K562 (cell line): ENCODE results near the gene ORM1. TPM values are rescaled to one million over a fixed set of nuclear protein-coding genes. Genes with fewer than 3 reads are reported as not detected.

ENCODE experiments used
- ATAC-seq: fragments of 200-7000 bp; cut with Tn5 transposase; 3 replicates; pipeline ENCODE4 v1.9.1; 2020; ENCODE audit warnings: moderate library complexity
- BruUV-seq: library from RNA; stranded (reverse); fragments of 400-500 nt; replicated peaks from 2 replicates; lab custom pipeline; 2021; lab: Mats Ljungman, UMichigan
- CTCF ChIA-PET: fragments of 300-600 bp; formaldehyde crosslinking; extraction: SDS; loops from one replicate; lab custom pipeline; 2021; ENCODE audit warnings: low intra/inter-chr PET ratio; lab: Yijun Ruan, JAX
- POLR2A ChIA-PET: fragments of 300-600, 350-650 bp; sonication (Branson Sonifier 250); formaldehyde crosslinking; extraction: SDS; loops from one replicate; lab custom pipeline; 2021; ENCODE audit warnings: antibody characterized with exemption, inconsistent platforms; lab: Yijun Ruan, JAX
- DNase-seq, 4 experiments: peaks; one replicate each; pipeline versions ENCODE4 v3.0.0 to v3.0.0-alpha.2; 2011 to 2018; ENCODE audit warnings: low spot score in 3 of 4, mixed read lengths in 3 of 4; ENCODE audit errors: extremely low read depth in 1 of 4
- FAIRE-seq: peaks from 2 replicates; lab custom pipeline; 2011; peaks lifted over from hg19 to GRCh38; lab: Jason Lieb, UNC
- H2AFZ ChIP-seq: 2 replicates; pipeline ENCODE4 v1.6.0; 2011; ENCODE audit warnings: low read depth, low read length, control low read depth, inconsistent platforms
- H3K27ac ChIP-seq: fragments of 200-600 bp; 3 replicates; pipeline ENCODE4 v1.8.0; 2011; ENCODE audit warnings: low read depth, mild to moderate bottlenecking, control low read depth, inconsistent platforms, low read length, moderate library complexity, mixed read lengths; ENCODE audit errors: extremely low read depth
- H3K27me3 ChIP-seq, 2 experiments: fragments of 300-600 bp in 1 of 2; 2 replicates in 1 of 2; 3 replicates in 1 of 2; pipeline versions ENCODE4 v1.6.0 to v1.8.0; 2011; ENCODE audit warnings: inconsistent platforms in 2 of 2, low read length in 2 of 2, mild to moderate bottlenecking in 1 of 2, mixed read lengths in 1 of 2, moderate library complexity in 1 of 2; ENCODE audit not compliant: control insufficient read depth in 2 of 2, insufficient read depth in 2 of 2
- H3K36me3 ChIP-seq: fragments of 300-600 bp; 3 replicates; pipeline ENCODE4 v1.8.0; 2011; ENCODE audit warnings: mild to moderate bottlenecking, low read length, inconsistent platforms; ENCODE audit not compliant: control insufficient read depth, insufficient read depth
- H3K4me1 ChIP-seq, 2 experiments: fragments of 200-600 bp in 1 of 2; replicated peaks in 1 of 2; 2 replicates in 1 of 2; 3 replicates in 1 of 2; pipeline versions ENCODE4 v1.5.1 to v1.8.0; 2011; ENCODE audit warnings: inconsistent platforms in 2 of 2, low read length in 2 of 2, mild to moderate bottlenecking in 1 of 2, mixed read lengths in 1 of 2, moderate library complexity in 1 of 2; ENCODE audit not compliant: control insufficient read depth in 2 of 2, insufficient read depth in 2 of 2
- H3K4me2 ChIP-seq: 2 replicates; pipeline ENCODE4 v1.6.1; 2011; ENCODE audit warnings: low read length, control low read depth, inconsistent platforms, mixed read lengths; ENCODE audit not compliant: insufficient read depth
- H3K4me3 ChIP-seq: fragments of 200-600 bp; sonication (generic), shearing (Covaris generic); 2 replicates; pipeline ENCODE4 v1.5.1; 2016; ENCODE audit warnings: control low read depth, inconsistent platforms
- H3K79me2 ChIP-seq: fragments of 200-600 bp; 3 replicates; pipeline ENCODE4 v1.8.0; 2011; ENCODE audit warnings: low read length, inconsistent platforms; ENCODE audit not compliant: control insufficient read depth, insufficient read depth
- H3K9ac ChIP-seq, 2 experiments: 2 replicates each; pipeline versions ENCODE4 v1.6.0 to v1.6.1; 2011; ENCODE audit warnings: low read depth in 2 of 2, low read length in 2 of 2, control low read depth in 1 of 2, inconsistent platforms in 1 of 2, mild to moderate bottlenecking in 1 of 2, mixed read lengths in 1 of 2; ENCODE audit not compliant: insufficient read depth in 1 of 2
- H3K9me1 ChIP-seq: one replicate; pipeline ENCODE4 v1.6.0; 2011; ENCODE audit warnings: inconsistent platforms, mild to moderate bottlenecking, low read length, moderate library complexity; ENCODE audit not compliant: control insufficient read depth, insufficient read depth
- H3K9me3 ChIP-seq: replicated peaks from 2 replicates; pipeline ENCODE4 v1.5.1; 2011; ENCODE audit warnings: low read depth, low read length, inconsistent platforms; ENCODE audit not compliant: control insufficient read depth, insufficient read depth
- H4K20me1 ChIP-seq: replicated peaks from 2 replicates; pipeline ENCODE4 v1.6.1; 2011; ENCODE audit warnings: low read length, inconsistent platforms, mixed read lengths; ENCODE audit not compliant: control insufficient read depth, insufficient read depth
- BDP1 ChIP-seq: IDR thresholded peaks from 3 replicates; pipeline ENCODE4 v1.6.1; 2011; ENCODE audit not compliant: insufficient read length, insufficient read depth
- HMGN3 ChIP-seq: IDR thresholded peaks from 2 replicates; pipeline ENCODE4 v1.6.1; 2011; ENCODE audit warnings: borderline replicate concordance, low read depth, mild to moderate bottlenecking, mixed read lengths, low read length; ENCODE audit not compliant: insufficient read length; ENCODE audit errors: extremely low read depth
- HNRNPL ChIP-seq: fragments of 200-400 bp; formaldehyde crosslinking; IDR thresholded peaks from 2 replicates; pipeline ENCODE4 v1.6.1; 2017; ENCODE audit warnings: low read depth, mild to moderate bottlenecking, low read length
- IRF2 ChIP-seq: sonication (generic); formaldehyde crosslinking; IDR thresholded peaks from 2 replicates; pipeline ENCODE4 v1.8.1; 2022; ENCODE audit warnings: mild to moderate bottlenecking, missing genetic modification reagents
- KAT7 ChIP-seq: sonication (generic); formaldehyde crosslinking; IDR thresholded peaks from 2 replicates; pipeline ENCODE4 v1.8.0; 2022; ENCODE audit warnings: missing genetic modification reagents, mild to moderate bottlenecking, borderline replicate concordance
- KLF16 ChIP-seq: IDR thresholded peaks from 2 replicates; pipeline ENCODE4 v1.6.1; 2016; ENCODE audit warnings: antibody characterized with exemption
- NFATC3 ChIP-seq: fragments of 450-650 bp; IDR thresholded peaks from 2 replicates; pipeline ENCODE4 v1.6.1; 2017; ENCODE audit warnings: mild to moderate bottlenecking
- NFE2 ChIP-seq: IDR thresholded peaks from 2 replicates; pipeline ENCODE4 v1.6.1; 2014; ENCODE audit warnings: antibody characterized with exemption, low read depth
- OTX1 ChIP-seq: fragments of 450-650 bp; formaldehyde crosslinking; IDR thresholded peaks from 2 replicates; pipeline ENCODE4 v1.4.0; 2022; ENCODE audit warnings: mild to moderate bottlenecking
- PHB2 ChIP-seq: fragments of 450-650 bp; IDR thresholded peaks from 2 replicates; pipeline ENCODE4 v1.6.1; 2017; ENCODE audit warnings: low read depth
- RFX5 ChIP-seq: IDR thresholded peaks from 2 replicates; pipeline ENCODE4 v1.6.1; 2011; ENCODE audit warnings: low read depth, mild to moderate bottlenecking, improper control_type of control experiment, low read length
- ZBTB9 ChIP-seq: fragments of 450-650 bp; formaldehyde crosslinking; IDR thresholded peaks from 2 replicates; pipeline ENCODE4 v1.4.0; 2020; ENCODE audit warnings: mild to moderate bottlenecking, moderate library complexity
- WGBS: fragments of 100-300 bp; shearing (Covaris generic); methylation state at CpG from one replicate; pipeline ENCODE4 v1.1.6; 2016; ENCODE audit warnings: low coverage, mixed read lengths; ENCODE audit not compliant: insufficient coverage; ENCODE audit errors: missing lambda C conversion rate; 5-methylcytosine and 5-hydroxymethylcytosine counted together
- in situ Hi-C: fragments of 300-500 bp; cut with MboI; formaldehyde crosslinking; loops from 4 replicates; pipeline ENCODE4 v1.15.0; 2018; ENCODE audit warnings: inconsistent platforms, mixed read lengths
- intact Hi-C: fragments of 100-400 bp; cut with micrococcal nuclease; formaldehyde crosslinking; loops from 2 replicates; pipeline ENCODE4 v1.14.2; 2022
- polyA plus RNA-seq, 8 experiments: library from polyadenylated mRNA; depleted of rRNA in 4 of 8; stranded (reverse) in 5 of 8; unstranded in 3 of 8; fragments of >200 nt; fragmentation: Nextera tagmentation in 2 of 8; fragmentation: Illumina TruSeq in 1 of 8; extraction: Ambion mirVana in 2 of 8; extraction: Trizol in 1 of 8; gene quantifications; 2 replicates each; pipeline versions ENCODE4 v1.2.1 to v1.2.3, GENCODE V29; 2011 to 2014; ENCODE audit warnings: inconsistent platforms in 1 of 8, missing spikeins in 1 of 8
- total RNA-seq, 7 experiments: library from RNA; depleted of rRNA in 6 of 7; stranded (reverse); fragments of >200 nt in 6 of 7; fragmentation: Illumina TruSeq in 2 of 7; extraction: Trizol in 2 of 7; gene quantifications; 2 replicates each; pipeline versions ENCODE4 v1.2.1 to v1.2.3, GENCODE V29; 2011 to 2021; ENCODE audit warnings: low replicate concordance in 1 of 7
- TF ChIP-seq, protein P1 (sequence below): fragments of 450-650 bp; IDR thresholded peaks from 2 replicates; pipeline ENCODE4 v1.6.1; 2016; ENCODE audit warnings: mild to moderate bottlenecking, moderate library complexity

Gene ORM1
- total and polyA plus RNA-seq, 9 of the 15 experiments (the other 6 are each of a cell fraction or from before 2014, with no cell fraction given), result 2.9 TPM; not detected in 8

DNA sequence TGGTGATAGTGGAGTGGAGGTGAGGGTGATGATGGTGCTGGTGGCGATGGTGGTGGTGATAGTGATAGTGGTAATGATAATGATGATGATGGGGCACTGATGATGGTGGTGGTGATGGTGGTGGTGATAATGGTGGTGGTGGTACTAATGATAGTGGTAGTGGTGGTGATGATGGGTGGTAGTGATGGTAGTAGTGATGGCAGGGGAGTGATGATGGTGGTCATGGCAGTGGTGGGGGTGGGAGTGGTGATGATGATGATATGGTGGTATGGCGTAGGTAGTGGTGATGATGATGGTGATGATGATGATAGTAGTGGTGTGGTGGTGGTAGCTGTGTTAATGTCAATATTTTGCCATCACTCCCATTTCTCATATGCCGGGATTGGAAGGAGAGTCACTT is 44.5 kb upstream of the ORM1 start:
- Histone ChIP-seq H2AFZ (no peak overlapping the region), H3K4me1 (no peaks in the 10 kb centered on the region), H3K9ac (no peak overlapping the region), H3K9me3 (no peaks in the 10 kb centered on the region), H3K27me3 (peaks cover 18 to 62% of the 10 kb centered on the region in 2 experiments), H3K9me1 (no peaks in the 10 kb centered on the region), H3K27ac (no peak overlapping the region), H3K79me2 (no peaks in the 10 kb centered on the region), H3K4me3 (no peak overlapping the region), H4K20me1 (peaks cover 17% of the 10 kb centered on the region), H3K36me3 (no peaks in the 10 kb centered on the region), H3K4me2 (no peak overlapping the region)
- in situ Hi-C loops, result no loop called here
- ATAC-seq (no peak), DNase-seq (no peak), FAIRE-seq (no peak)
- intact Hi-C loops, result no loop called here
- ChIA-PET CTCF (no interaction called here), POLR2A (no interaction called here)
- WGBS, result 0% methylated on average over 3 of the region's 3 CpGs
- TF ChIP-seq NFE2, result no peak
- no peak for TF ChIP-seq BDP1
- no peak for TF ChIP-seq RFX5
- no peak for TF ChIP-seq NFATC3
- no peak for TF ChIP-seq HNRNPL
- TF ChIP-seq OTX1 (CRISPR knock-in tag), result no peak
- TF ChIP-seq HMGN3, result no peak
- no peak for TF ChIP-seq KAT7 (CRISPR knock-in tag)
- no peak for TF ChIP-seq IRF2 (CRISPR knock-in tag)
- TF ChIP-seq PHB2, result no peak
- TF ChIP-seq KLF16, result no peak
- TF ChIP-seq, protein P1, sequence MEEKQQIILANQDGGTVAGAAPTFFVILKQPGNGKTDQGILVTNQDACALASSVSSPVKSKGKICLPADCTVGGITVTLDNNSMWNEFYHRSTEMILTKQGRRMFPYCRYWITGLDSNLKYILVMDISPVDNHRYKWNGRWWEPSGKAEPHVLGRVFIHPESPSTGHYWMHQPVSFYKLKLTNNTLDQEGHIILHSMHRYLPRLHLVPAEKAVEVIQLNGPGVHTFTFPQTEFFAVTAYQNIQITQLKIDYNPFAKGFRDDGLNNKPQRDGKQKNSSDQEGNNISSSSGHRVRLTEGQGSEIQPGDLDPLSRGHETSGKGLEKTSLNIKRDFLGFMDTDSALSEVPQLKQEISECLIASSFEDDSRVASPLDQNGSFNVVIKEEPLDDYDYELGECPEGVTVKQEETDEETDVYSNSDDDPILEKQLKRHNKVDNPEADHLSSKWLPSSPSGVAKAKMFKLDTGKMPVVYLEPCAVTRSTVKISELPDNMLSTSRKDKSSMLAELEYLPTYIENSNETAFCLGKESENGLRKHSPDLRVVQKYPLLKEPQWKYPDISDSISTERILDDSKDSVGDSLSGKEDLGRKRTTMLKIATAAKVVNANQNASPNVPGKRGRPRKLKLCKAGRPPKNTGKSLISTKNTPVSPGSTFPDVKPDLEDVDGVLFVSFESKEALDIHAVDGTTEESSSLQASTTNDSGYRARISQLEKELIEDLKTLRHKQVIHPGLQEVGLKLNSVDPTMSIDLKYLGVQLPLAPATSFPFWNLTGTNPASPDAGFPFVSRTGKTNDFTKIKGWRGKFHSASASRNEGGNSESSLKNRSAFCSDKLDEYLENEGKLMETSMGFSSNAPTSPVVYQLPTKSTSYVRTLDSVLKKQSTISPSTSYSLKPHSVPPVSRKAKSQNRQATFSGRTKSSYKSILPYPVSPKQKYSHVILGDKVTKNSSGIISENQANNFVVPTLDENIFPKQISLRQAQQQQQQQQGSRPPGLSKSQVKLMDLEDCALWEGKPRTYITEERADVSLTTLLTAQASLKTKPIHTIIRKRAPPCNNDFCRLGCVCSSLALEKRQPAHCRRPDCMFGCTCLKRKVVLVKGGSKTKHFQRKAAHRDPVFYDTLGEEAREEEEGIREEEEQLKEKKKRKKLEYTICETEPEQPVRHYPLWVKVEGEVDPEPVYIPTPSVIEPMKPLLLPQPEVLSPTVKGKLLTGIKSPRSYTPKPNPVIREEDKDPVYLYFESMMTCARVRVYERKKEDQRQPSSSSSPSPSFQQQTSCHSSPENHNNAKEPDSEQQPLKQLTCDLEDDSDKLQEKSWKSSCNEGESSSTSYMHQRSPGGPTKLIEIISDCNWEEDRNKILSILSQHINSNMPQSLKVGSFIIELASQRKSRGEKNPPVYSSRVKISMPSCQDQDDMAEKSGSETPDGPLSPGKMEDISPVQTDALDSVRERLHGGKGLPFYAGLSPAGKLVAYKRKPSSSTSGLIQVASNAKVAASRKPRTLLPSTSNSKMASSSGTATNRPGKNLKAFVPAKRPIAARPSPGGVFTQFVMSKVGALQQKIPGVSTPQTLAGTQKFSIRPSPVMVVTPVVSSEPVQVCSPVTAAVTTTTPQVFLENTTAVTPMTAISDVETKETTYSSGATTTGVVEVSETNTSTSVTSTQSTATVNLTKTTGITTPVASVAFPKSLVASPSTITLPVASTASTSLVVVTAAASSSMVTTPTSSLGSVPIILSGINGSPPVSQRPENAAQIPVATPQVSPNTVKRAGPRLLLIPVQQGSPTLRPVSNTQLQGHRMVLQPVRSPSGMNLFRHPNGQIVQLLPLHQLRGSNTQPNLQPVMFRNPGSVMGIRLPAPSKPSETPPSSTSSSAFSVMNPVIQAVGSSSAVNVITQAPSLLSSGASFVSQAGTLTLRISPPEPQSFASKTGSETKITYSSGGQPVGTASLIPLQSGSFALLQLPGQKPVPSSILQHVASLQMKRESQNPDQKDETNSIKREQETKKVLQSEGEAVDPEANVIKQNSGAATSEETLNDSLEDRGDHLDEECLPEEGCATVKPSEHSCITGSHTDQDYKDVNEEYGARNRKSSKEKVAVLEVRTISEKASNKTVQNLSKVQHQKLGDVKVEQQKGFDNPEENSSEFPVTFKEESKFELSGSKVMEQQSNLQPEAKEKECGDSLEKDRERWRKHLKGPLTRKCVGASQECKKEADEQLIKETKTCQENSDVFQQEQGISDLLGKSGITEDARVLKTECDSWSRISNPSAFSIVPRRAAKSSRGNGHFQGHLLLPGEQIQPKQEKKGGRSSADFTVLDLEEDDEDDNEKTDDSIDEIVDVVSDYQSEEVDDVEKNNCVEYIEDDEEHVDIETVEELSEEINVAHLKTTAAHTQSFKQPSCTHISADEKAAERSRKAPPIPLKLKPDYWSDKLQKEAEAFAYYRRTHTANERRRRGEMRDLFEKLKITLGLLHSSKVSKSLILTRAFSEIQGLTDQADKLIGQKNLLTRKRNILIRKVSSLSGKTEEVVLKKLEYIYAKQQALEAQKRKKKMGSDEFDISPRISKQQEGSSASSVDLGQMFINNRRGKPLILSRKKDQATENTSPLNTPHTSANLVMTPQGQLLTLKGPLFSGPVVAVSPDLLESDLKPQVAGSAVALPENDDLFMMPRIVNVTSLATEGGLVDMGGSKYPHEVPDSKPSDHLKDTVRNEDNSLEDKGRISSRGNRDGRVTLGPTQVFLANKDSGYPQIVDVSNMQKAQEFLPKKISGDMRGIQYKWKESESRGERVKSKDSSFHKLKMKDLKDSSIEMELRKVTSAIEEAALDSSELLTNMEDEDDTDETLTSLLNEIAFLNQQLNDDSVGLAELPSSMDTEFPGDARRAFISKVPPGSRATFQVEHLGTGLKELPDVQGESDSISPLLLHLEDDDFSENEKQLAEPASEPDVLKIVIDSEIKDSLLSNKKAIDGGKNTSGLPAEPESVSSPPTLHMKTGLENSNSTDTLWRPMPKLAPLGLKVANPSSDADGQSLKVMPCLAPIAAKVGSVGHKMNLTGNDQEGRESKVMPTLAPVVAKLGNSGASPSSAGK, result no peak
- no peak for TF ChIP-seq ZBTB9 (CRISPR knock-in tag)
- no TSS peak for BruUV-seq
